ENCODE results near the gene PPP3CB.

The PPP3CB gene

DNA sequence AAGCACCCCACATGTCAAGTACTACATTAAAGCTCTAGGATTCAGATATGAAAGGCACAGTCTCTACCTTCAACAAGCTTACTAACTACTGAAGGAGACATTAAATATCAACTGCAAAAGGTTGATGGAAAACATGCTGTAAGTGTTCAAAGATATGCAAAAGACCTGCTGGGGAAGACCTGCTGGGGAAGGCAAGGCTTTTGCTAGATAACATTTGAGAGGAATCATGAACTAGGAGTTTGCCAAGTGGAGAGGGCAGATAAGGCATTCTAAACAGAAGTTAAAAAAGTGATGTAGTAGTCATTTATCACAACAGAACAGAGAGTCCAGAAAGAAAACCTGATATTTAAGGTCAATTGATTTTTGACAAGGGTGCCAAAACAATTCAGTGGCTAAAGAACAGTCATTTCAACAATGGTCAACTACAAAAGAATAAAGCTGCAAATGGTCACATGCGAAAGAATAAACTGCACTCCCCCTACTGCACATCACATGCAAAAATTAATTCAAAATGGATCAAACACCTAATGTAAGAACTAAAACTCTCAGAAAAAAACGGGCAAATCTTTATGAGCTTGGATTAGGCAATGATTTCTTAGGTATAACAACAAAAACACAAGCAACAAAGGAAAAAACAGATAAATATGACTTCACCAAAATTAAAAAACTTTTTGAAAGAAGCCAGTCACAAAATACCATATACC lies 39.5 kb downstream of the PPP3CB start:
- Histone ChIP-seq H3K36me3 (ENCODE audit: insufficient read depth, low read length) (peaks cover 29% of the 10 kb centered on the region), H3K27ac (ENCODE audit: low read depth, low read length, poor library complexity, severe bottlenecking) (no peak overlapping the region), H3K4me2 (ENCODE audit: low read length) (no peak overlapping the region), H3K4me1 (ENCODE audit: insufficient read depth, low read length, severe bottlenecking) (peaks cover 6% of the 10 kb centered on the region), H3K9ac (ENCODE audit: low read length) (no peak overlapping the region), H3K79me2 (ENCODE audit: insufficient read depth, low read length) (no peaks in the 10 kb centered on the region), H3K9me2 (ENCODE audit: low read depth, low read length) (no peaks in the 10 kb centered on the region), H3K9me3 (ENCODE audit: low read length) (no peaks in the 10 kb centered on the region), H3K4me3 (ENCODE audit: low read depth, low read length, poor library complexity, severe bottlenecking) (no peak overlapping the region), H3F3A (ENCODE audit: insufficient read depth, low read length) (no peaks in the 10 kb centered on the region), H2AFZ (ENCODE audit: low read length) (no peak overlapping the region), H3K27me3 (ENCODE audit: insufficient read depth, low read length) (no peaks in the 10 kb centered on the region), H4K20me1 (ENCODE audit: insufficient read depth, low read length) (no peaks in the 10 kb centered on the region)
- TF ChIP-seq EZH2 (IDR thresholded peaks at IDR 0.05; ENCODE audit: borderline replicate concordance, low read length) = no peak
- TF ChIP-seq CTCF (IDR thresholded peaks at IDR 0.05; ENCODE audit: low read length) = no peak

DNA sequence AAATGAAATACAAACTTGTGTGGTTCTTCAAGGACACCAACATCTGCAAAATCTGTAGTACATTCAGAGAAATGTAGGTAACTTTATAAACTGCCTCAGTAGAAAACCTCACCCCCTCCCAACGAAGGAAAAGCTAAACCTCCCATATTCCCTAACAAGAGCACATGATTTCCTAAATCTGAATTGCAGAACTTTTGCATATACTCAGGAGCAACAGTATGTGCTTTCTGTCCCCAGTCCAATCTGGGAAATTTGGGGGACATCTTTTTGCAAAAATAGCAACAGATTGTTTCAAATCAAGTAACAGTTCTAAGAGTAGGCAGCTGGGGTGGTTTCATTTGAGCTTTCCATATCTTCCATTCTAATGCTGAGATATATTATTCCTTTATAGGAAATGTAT lies 46.7 kb downstream of the PPP3CB start:
- no peak for TF ChIP-seq EZH2 (IDR thresholded peaks at IDR 0.05; ENCODE audit: borderline replicate concordance, low read length)
- no peak for TF ChIP-seq CTCF (IDR thresholded peaks at IDR 0.05; ENCODE audit: low read length)
- Histone ChIP-seq H3K9me2 (ENCODE audit: low read depth, low read length) (no peaks in the 10 kb centered on the region), H3K4me3 (ENCODE audit: low read depth, low read length, poor library complexity, severe bottlenecking) (no peak overlapping the region), H3K4me2 (ENCODE audit: low read length) (no peak overlapping the region), H3F3A (ENCODE audit: insufficient read depth, low read length) (no peaks in the 10 kb centered on the region), H3K4me1 (ENCODE audit: insufficient read depth, low read length, severe bottlenecking) (no peaks in the 10 kb centered on the region), H3K27ac (ENCODE audit: low read depth, low read length, poor library complexity, severe bottlenecking) (no peak overlapping the region), H3K79me2 (ENCODE audit: insufficient read depth, low read length) (no peaks in the 10 kb centered on the region), H3K9ac (ENCODE audit: low read length) (no peak overlapping the region), H3K27me3 (ENCODE audit: insufficient read depth, low read length) (no peaks in the 10 kb centered on the region), H3K9me3 (ENCODE audit: low read length) (no peaks in the 10 kb centered on the region), H3K36me3 (ENCODE audit: insufficient read depth, low read length) (peaks cover 15% of the 10 kb centered on the region), H4K20me1 (ENCODE audit: insufficient read depth, low read length) (no peaks in the 10 kb centered on the region), H2AFZ (ENCODE audit: low read length) (no peak overlapping the region)

- TF ChIP-seq CTCF (IDR thresholded peaks at IDR 0.05; ENCODE audit: low read length) = no peak
- TF ChIP-seq EZH2 (IDR thresholded peaks at IDR 0.05; ENCODE audit: borderline replicate concordance, low read length) = no peak
- Histone ChIP-seq H4K20me1 (ENCODE audit: insufficient read depth, low read length) (no peaks in the 10 kb centered on the region), H3K9me3 (ENCODE audit: low read length) (no peaks in the 10 kb centered on the region), H3K4me3 (ENCODE audit: low read depth, low read length, poor library complexity, severe bottlenecking) (no peak overlapping the region), H3K4me2 (ENCODE audit: low read length) (no peak overlapping the region), H3K4me1 (ENCODE audit: insufficient read depth, low read length, severe bottlenecking) (no peaks in the 10 kb centered on the region), H3F3A (ENCODE audit: insufficient read depth, low read length) (no peaks in the 10 kb centered on the region), H3K27ac (ENCODE audit: low read depth, low read length, poor library complexity, severe bottlenecking) (no peak overlapping the region), H3K9me2 (ENCODE audit: low read depth, low read length) (no peaks in the 10 kb centered on the region), H3K36me3 (ENCODE audit: insufficient read depth, low read length) (peaks cover 11% of the 10 kb centered on the region; the same call in 1 of the 2 replicates), H3K79me2 (ENCODE audit: insufficient read depth, low read length) (no peaks in the 10 kb centered on the region), H3K9ac (ENCODE audit: low read length) (no peak overlapping the region), H3K27me3 (ENCODE audit: insufficient read depth, low read length) (no peaks in the 10 kb centered on the region), H2AFZ (ENCODE audit: low read length) (no peak overlapping the region)
Observed at GRCh38 chr10:73448384-73448783, 47.4 kb downstream of the PPP3CB start.

Data from OCI-LY1 (cell line).